ENCODE measurements around the gene GJB3. TPM values are rescaled to one million over a fixed set of nuclear protein-coding genes. Genes with fewer than 3 reads are reported as not detected.

The GJB3 gene
- total RNA-seq, 4 donors from 2014 or later = 1.5 to 1.9 (median 1.7) TPM; not detected in 1

DNA sequence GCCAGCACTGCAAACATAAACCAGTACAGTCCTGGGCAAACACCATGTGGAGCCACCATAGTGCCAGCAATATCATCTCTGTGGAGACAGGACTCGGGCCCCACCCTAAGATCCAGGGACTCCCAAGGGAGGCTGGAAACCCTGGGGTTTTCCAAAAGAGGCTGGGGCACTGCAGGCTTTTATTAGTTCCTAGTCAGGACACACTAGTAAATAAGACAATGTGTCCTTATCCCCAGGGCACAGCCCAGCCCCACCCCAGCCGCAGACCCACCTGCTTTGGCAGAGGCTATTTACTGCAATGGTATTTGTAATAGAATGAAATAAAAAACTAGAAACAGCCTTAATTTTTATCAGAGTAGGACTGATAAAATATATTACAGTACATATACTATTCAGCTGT lies 486 bp upstream of the GJB3 start:
- Histone ChIP-seq H3K4me3 (no peak overlapping the region), H3K4me1 (peaks cover 0 to 18% (median 3%) of the 10 kb centered on the region in 4 donors), H3K27me3 (peaks cover 0 to 15% of the 10 kb centered on the region in 2 donors), H3K27ac (no peak overlapping the region), H3K36me3 (no peaks in the 10 kb centered on the region), H3K9me3 (no peaks in the 10 kb centered on the region)
- TF ChIP-seq POLR2A (IDR thresholded peaks at IDR 0.05) = no peak
- TF ChIP-seq, protein P1, sequence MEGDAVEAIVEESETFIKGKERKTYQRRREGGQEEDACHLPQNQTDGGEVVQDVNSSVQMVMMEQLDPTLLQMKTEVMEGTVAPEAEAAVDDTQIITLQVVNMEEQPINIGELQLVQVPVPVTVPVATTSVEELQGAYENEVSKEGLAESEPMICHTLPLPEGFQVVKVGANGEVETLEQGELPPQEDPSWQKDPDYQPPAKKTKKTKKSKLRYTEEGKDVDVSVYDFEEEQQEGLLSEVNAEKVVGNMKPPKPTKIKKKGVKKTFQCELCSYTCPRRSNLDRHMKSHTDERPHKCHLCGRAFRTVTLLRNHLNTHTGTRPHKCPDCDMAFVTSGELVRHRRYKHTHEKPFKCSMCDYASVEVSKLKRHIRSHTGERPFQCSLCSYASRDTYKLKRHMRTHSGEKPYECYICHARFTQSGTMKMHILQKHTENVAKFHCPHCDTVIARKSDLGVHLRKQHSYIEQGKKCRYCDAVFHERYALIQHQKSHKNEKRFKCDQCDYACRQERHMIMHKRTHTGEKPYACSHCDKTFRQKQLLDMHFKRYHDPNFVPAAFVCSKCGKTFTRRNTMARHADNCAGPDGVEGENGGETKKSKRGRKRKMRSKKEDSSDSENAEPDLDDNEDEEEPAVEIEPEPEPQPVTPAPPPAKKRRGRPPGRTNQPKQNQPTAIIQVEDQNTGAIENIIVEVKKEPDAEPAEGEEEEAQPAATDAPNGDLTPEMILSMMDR (IDR thresholded peaks at IDR 0.05) = no peak
- no peak for DNase-seq

DNA sequence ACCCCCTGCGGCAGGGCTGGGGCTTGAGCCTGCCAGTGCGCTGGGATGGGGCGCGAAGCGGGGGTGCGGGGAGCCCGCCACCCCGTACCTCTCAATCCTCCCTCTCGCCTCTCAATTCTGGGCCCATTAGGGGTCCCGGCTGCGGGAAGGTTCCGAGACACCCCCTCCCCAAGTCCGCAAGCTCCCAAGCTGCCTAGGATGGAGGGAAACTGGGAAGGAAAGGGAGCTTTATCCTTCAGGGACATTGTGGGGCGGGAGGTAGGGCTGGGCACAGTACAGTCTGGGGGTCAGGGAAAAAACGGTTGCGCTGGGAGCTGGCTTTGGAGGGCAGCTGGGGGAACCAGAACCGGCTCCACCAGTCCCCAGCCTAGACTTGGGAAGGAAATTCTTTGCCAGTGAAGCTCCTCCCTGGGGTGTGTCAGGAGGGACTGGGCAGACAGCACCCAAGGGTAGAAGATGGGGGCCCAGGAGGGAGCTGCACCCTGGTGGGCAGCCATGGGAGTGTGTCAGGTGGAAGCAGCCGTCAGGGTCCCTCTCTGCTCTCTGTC lies 904 bp downstream of the GJB3 start:
- H3K4me1 ChIP-seq = peaks cover 0 to 23% (median 3%) of the 10 kb centered on the region in 4 donors
- peaks cover 0 to 15% of the 10 kb centered on the region in 2 donors for H3K27me3 ChIP-seq
- H3K36me3 ChIP-seq = no peaks in the 10 kb centered on the region
- peak overlapping the region in 2 of 4 donors; percentile 4 to 35 for H3K27ac ChIP-seq
- peak overlapping the region in 3 of 4 donors; percentile 18 to 50 (median 45) for H3K4me3 ChIP-seq
- no peak for TF ChIP-seq POLR2A (IDR thresholded peaks at IDR 0.05)
- TF ChIP-seq, protein P1 (IDR thresholded peaks at IDR 0.05) = no peak
- H3K9me3 ChIP-seq = no peaks in the 10 kb centered on the region
- DNase-seq = no peak

DNA sequence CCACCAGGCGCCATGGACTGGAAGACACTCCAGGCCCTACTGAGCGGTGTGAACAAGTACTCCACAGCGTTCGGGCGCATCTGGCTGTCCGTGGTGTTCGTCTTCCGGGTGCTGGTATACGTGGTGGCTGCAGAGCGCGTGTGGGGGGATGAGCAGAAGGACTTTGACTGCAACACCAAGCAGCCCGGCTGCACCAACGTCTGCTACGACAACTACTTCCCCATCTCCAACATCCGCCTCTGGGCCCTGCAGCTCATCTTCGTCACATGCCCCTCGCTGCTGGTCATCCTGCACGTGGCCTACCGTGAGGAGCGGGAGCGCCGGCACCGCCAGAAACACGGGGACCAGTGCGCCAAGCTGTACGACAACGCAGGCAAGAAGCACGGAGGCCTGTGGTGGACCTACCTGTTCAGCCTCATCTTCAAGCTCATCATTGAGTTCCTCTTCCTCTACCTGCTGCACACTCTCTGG lies 3.8 kb downstream of the GJB3 start:
- TF ChIP-seq, protein P1 (IDR thresholded peaks at IDR 0.05) = no peak
- no peak for TF ChIP-seq POLR2A (IDR thresholded peaks at IDR 0.05)
- no peak overlapping the region for H3K4me3 ChIP-seq
- H3K36me3 ChIP-seq = no peaks in the 10 kb centered on the region
- H3K4me1 ChIP-seq = peaks cover 0 to 25% (median 3%) of the 10 kb centered on the region in 4 donors
- H3K27ac ChIP-seq = no peak overlapping the region
- H3K9me3 ChIP-seq = no peaks in the 10 kb centered on the region
- H3K27me3 ChIP-seq = peaks cover 0 to 15% of the 10 kb centered on the region in 2 donors
- no peak for DNase-seq

DNA sequence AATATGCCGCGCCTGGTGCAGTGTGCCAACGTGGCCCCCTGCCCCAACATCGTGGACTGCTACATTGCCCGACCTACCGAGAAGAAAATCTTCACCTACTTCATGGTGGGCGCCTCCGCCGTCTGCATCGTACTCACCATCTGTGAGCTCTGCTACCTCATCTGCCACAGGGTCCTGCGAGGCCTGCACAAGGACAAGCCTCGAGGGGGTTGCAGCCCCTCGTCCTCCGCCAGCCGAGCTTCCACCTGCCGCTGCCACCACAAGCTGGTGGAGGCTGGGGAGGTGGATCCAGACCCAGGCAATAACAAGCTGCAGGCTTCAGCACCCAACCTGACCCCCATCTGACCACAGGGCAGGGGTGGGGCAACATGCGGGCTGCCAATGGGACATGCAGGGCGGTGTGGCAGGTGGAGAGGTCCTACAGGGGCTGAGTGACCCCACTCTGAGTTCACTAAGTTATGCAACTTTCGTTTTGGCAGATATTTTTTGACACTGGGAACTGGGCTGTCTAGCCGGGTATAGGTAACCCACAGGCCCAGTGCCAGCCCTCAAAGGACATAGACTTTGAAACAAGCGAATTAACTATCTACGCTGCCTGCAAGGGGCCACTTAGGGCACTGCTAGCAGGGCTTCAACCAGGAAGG lies 4.3 kb downstream of the GJB3 start:
- peaks cover 0 to 25% (median 3%) of the 10 kb centered on the region in 4 donors for H3K4me1 ChIP-seq
- DNase-seq = no peak
- H3K27ac ChIP-seq = no peak overlapping the region
- peaks cover 0 to 15% of the 10 kb centered on the region in 2 donors for H3K27me3 ChIP-seq
- H3K9me3 ChIP-seq = no peaks in the 10 kb centered on the region
- no peak for TF ChIP-seq POLR2A (IDR thresholded peaks at IDR 0.05)
- TF ChIP-seq, protein P1 (IDR thresholded peaks at IDR 0.05) = no peak
- no peak overlapping the region for H3K4me3 ChIP-seq
- no peaks in the 10 kb centered on the region for H3K36me3 ChIP-seq

DNA sequence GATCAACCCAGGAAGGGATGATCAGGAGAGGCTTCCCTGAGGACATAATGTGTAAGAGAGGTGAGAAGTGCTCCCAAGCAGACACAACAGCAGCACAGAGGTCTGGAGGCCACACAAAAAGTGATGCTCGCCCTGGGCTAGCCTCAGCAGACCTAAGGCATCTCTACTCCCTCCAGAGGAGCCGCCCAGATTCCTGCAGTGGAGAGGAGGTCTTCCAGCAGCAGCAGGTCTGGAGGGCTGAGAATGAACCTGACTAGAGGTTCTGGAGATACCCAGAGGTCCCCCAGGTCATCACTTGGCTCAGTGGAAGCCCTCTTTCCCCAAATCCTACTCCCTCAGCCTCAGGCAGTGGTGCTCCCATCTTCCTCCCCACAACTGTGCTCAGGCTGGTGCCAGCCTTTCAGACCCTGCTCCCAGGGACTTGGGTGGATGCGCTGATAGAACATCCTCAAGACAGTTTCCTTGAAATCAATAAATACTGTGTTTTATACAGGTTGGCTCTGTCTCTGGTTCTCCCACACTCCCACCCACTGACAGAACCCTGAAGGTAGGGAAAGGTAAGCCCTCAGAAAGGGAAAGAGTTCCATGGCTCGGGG lies 5.0 kb downstream of the GJB3 start:
- H3K9me3 ChIP-seq = no peaks in the 10 kb centered on the region
- H3K36me3 ChIP-seq = no peaks in the 10 kb centered on the region
- H3K4me1 ChIP-seq = peaks cover 0 to 20% (median 3%) of the 10 kb centered on the region in 4 donors
- no peak for DNase-seq
- TF ChIP-seq, protein P1 (IDR thresholded peaks at IDR 0.05) = no peak
- no peak for TF ChIP-seq POLR2A (IDR thresholded peaks at IDR 0.05)
- no peak overlapping the region for H3K4me3 ChIP-seq
- H3K27ac ChIP-seq = no peak overlapping the region
- H3K27me3 ChIP-seq = peaks cover 0 to 14% of the 10 kb centered on the region in 2 donors

Measured in Peyer's patch (tissue), 4 donors.